HG03432 (cell line): ENCODE data around the gene HSD17B4.
"Not testable (repeated sequence)": the region's sequence is repeated elsewhere in the genome, so short reads cannot be mapped to it uniquely, and the experiment has no call there.

Experiments
- ATAC-seq: cut with Tn5 transposase; IDR thresholded peaks from one replicate; pipeline ENCODE4 v1.9.1; 2021; ENCODE audit warnings: mild to moderate bottlenecking, moderate library complexity; ENCODE audit not compliant: unreplicated experiment

HSD17B4 gene

DNA sequence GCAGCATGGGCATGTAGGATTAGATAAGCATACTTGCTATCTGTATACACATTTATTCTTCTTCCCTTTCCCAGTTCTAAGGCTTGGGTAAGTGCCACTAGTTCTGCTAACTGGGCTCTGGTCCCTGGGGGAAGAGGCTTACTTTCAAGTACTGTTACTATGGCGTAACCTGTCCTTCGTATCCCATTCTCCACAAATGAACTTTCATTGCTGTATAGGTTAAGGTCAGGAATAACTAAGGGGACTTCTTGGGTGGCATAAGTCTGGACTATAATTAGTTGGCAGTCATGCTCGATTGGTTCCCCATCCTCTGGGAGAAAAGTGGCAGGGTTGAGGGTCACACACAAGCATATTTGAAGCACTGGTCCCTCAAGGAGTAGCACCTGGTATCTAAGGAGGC, 23.7 kb upstream of the HSD17B4 start:
- ATAC-seq: not testable (repeated sequence)

DNA sequence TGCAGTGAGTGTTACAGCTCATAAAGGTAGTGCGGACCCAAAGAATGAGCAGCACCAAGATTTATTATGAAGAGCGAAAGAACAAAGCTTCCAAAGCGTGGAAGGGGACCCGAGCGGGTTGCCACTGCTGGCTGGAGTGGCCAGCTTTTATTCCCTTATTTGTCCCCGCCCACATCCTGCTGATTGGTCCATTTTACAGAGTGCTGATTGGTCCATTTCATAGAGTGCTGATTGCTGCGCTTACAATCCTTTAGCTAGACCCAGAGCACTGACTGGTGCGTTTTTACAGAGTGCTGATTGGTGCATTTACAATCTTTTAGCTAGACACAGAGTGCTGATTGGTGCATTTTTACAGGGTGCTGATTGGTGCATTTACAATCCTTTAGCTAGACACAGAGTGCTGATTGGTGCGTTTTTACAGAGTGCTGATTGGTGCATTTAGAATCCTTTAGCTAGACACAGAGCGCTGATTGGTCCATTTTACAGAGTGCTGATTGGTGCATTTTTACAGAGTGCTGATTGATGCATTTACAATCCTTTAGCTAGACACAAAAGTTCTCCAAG, 19.5 kb upstream of the HSD17B4 start:
- ATAC-seq: not testable (repeated sequence)

DNA sequence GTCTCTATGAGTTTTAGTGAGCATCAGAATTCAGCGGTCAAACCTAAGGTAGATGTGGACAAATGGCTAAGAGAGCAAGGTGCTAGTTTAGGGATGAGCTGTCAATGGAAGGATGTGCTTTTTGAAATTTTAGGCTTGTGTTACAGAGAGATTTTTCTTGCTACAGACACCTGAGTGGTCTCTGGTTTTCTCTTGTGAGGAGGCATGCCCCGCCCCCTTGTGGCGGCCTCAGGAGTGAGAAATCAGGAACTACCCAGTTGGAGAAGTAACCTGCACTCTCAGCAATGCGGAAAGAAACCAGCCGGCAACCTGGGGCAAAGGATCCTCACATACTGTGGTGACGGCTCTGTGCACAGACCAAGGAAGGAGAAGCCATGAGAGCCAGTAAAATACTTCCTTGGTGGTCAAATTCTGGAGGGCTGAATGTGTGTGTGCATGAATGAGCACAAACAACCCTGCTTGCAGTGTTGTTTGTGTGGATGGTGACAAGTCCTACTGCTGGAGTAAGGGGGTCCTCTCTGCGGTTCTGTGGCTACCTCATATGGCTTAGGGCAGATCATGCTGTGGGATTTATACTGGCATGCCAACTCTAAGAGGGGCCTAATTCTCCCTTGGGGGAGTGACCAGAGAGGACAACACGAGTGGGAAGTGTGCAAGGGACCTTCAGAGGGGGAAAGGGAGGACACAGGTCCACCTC, 16.7 kb upstream of the HSD17B4 start:
- ATAC-seq: peak; percentile 94

DNA sequence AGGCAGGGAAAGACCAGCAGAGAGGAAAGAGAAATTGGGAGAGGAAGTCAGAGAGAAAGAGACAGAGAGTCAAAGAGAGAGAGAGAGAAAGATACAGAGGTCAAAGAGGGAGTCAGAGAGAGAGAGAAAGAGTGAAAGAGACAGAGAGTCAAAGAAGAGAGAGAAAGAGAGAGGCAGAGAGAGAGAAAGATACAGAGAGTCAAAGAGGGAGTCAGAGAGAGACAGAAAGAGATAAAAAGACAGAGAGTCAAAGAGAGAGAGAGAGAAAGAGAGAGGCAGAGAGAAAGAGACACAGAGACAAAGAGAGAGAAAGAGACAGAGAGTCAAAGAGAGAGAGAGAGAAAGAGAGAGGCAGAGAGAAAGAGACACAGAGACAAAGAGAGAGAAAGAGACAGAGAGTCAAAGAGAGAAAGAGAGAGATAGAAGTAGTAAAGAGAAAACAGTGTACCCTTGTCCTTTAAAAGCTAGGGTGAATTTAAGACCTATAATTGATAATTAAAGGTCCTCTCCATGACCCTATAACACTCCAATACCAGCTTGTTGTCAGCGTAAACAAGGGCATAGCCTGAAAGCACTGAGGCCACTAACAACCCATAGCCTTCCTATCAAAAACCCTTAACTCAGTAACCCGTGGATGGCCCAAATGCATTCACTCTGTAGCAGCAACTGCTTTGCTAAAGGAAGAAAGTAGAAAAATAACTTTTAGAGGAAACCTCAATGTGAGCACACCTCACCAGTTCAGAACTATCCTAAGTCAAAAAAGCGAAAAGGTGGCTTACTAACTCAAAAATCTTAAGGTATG, 14.3 kb upstream of the HSD17B4 start:
- ATAC-seq: not testable (repeated sequence)

DNA sequence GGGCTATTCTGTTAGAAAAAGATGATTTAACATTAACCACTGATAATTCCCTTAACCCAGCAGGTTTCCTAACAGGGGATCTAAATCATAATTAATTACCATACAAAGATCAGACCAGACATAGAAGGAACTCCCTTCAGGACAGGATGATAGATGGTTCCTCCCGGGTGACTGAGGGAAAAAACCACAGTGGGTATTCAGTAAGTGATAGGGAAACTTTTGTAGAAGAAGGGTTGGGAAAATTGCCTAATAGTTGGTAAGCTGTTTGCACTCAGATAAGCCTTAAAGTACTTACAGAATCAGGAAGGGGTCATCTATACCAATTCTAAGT, 13.7 kb upstream of the HSD17B4 start:
- ATAC-seq: not testable (repeated sequence)

DNA sequence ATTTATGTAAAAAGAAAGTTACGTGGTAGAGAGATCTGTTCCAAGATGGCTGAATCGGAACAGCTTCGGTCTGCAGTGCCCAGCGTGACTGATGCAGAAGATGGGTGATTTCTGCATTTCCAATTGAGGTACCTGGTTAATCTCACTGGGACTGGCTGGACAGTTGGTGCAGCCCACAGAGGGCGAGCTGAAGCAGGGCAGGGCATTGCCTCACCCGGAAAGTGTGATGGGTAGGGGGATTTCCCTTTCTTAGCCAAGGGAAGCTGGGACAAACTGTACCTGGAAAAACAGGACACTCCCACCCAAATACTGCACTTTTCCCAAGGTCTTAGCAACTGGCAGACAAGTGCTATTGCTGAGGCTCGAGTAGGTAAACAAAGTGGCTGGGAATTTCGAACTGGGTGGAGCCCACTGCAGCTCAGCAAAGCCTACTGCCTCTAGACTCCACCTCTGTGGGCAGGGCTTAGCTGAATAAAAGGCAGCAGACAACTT, 13.1 kb upstream of the HSD17B4 start:
- no peak for ATAC-seq

DNA sequence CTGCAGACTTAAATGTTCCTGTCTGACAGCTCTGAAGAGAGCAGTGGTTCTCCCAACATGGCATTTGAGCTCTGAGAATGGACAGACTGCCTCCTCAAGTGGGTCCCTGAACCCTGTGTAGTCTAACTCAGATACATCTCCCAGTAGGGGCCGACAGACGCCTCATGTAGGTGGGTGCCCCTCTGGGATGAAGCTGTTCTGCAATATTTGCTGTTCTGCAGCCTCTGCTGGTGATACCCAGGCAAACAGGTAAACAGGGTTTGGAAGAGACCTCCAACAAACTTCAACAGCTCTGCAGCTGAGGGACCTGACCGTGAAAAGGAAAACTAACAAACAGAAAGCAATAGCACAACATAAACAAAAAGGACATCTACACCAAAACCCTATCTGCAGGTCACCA, 12.7 kb upstream of the HSD17B4 start:
- not testable (repeated sequence) for ATAC-seq

DNA sequence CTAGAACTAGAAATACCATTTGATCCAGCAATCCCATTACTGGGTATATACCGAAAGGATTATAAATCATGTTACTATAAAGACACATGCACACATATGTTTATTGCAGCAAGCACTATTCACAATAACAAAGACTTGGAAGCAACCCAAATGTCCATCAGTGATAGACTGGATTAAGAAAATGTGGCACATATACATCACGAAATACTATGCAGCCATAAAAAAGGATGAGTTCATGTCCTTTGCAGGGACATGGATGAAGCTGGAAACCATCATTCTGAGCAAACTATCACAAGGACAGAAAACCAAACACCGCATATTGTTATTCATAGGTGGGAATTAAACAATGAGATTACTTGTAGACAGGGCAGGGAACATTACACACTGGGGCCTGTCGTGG, 7.7 kb upstream of the HSD17B4 start:
- not testable (repeated sequence) for ATAC-seq

DNA sequence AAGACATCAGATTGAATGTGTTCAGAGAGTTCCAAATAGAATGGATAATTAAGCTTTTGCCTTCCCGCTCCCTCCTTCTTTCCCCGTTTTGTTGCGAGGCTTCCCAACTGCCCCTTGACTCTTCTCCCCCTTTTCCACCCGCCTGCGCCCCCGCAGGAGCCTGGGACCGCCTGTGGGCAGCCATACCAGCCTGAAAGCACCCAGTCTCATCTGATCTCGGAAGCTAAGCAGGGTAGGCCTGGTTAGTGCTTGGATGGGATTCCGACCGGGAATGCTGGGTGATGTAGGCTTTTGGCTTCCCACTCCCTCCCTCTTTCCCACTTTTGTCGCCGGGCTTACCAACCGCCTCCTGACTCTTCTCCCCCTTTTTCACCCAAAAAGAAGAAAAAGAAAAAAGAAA, 6.8 kb upstream of the HSD17B4 start:
- no peak for ATAC-seq

DNA sequence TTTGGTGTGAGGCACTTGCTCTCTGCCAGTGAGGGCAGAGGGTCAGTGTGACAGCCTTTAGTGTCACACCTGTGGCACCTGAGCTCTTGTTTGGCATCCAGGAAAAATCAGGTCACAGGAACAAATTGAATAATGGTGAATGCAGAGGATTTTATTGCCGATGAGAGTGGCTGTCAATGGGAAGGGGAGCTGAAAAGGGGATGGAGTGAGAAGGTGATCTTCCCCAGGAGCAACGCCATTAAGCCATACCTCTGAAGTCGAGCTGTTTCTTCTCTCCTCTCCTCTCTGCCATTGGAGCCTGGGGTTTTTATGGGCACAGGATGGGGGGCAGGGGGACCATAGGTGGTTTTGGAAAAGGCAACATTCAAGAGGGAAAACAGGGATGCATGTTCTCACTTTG, 2.4 kb upstream of the HSD17B4 start:
- ATAC-seq: no peak

DNA sequence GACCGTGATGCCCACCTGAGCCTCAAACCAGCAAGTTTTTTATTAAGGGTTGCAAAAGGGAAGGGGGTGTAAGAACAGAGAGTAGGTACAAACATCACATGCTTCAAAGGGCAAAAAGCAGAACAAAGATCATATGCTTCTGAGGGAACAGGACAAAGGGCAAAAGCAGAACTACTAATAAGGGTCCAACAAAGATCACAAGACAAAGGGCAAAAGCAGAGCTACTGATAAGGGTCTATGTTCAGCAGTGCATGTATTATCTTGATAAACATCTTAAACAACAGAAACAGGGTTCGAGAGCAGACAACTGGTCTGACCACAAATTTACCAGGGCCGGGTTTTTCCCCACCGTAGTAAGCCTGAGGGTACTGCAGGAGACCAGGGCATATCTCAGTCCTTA, 1.7 kb upstream of the HSD17B4 start:
- ATAC-seq: not testable (repeated sequence)

DNA sequence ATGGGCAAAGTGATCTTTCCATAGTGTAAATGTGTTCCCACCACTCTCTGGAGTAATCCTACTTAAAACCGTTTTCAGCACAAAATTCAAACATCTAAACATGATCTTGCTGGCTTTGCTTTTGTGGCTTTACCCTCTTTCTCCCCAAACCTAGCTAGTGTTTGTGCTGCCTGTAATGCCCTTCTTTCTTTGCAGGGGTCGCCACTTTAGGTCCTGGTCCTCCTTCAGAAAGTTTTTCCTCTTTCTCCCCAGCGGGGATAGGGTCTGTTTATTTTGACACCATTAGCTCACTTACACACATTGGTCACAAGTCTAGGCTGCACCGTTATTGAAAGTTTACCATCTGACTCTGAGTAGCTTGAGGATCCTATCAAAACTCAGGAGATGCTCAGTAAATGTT, 736 bp upstream of the HSD17B4 start:
- ATAC-seq: no peak

DNA sequence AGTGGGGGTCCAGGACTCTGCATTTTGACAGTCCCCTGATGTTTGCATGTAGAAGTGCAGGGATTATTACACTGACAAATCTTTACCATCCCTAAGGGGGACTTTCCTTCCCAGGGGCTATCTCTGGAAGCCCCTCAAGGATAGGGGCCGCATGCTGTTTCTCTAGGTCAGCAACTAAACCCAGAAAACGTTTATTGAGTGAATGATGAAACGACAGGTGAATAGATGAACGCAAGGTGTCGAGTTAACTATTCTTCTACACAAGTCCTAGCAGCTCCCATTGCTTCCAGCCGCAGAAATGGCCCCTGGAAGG, 281 bp upstream of the HSD17B4 start:
- ATAC-seq: no peak

DNA sequence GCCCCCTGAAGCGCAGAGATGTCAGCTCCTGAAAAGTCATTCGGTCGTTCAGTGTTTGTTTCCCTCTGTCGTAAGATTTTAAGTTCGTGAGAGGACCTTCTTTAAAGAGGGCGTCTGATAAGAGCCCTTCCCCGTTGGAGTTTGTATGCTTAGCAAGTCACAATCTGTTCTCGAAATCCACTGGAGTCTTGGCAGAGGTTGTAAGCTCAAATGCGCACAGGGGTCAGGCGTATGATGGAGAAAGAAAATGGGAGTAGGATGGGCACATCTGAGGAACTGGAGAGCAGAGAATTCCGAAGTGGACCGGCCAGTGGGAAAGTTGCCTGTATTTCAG, 710 bp downstream of the HSD17B4 start:
- peak; percentile 2 for ATAC-seq

DNA sequence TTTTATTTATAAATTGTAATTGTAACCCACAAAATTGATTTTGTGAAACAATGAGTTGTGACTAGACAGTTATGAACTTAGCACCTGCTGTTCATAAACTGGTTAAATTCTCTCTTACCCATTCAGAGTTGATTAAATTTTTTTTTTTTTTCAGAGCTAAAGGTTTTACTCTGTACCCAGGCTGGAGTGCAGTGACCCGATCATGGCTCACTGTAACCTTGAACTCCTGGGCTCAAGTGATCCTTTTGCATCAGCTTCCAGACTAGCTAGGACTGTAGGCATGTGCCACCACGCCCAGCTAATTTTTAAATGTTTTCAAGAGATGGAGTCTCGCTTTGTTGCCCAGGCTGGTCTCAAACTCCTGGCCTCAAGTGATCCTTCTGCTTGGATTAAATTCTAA, 1.9 kb downstream of the HSD17B4 start:
- ATAC-seq: no peak

DNA sequence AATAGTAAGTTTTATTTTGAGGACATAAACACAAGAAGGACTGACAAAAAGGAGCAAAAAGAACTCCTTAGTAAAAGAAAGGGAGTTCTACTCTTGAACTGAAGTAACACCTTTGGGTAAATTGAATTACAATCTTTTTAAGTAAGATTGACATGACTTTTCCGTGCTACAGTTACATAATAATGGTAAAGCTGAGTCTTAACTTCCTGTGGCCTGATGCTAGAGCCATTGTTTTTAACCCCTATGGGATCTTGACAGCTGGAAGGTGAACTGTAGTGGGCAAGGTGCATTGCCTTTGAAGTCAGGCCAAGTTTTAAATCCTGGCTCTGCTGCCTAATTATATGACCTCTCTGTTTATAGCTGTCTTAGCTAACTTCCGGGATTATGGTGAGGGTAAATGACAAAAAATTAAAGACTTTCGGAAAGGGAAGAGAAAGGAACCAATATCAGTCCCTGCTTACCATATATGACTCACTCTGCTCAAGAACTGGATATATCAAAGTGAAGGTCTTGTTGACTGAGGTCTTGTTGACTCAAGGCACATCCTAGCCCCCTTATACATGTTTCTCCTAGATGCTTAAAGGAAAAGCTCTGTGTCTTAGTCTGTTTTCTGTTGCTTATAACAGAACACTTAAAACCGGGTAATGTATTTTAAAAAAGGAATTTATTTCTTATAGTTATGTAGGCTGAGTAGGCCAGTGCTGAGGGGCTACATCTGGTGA, 6.8 kb downstream of the HSD17B4 start:
- no peak for ATAC-seq

DNA sequence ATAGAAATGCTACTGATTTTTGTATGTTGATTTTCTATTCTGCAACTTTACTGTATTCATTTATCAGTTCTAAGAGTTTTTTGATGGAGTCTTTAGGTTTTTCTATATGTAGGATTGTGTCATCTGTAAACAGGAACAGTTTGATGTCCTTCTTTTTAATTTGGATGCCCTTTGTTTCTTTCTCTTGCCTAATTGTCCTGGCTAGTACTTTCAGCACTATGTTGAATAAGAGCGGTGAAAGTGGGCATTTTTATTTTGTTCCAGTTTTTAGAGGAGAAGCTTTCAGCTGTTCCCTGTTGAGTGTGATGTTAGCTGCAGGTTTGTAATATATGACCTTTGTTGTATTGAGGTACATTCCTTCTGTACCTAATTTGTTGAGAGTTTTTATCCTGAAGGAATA, 13.3 kb downstream of the HSD17B4 start:
- no peak for ATAC-seq

DNA sequence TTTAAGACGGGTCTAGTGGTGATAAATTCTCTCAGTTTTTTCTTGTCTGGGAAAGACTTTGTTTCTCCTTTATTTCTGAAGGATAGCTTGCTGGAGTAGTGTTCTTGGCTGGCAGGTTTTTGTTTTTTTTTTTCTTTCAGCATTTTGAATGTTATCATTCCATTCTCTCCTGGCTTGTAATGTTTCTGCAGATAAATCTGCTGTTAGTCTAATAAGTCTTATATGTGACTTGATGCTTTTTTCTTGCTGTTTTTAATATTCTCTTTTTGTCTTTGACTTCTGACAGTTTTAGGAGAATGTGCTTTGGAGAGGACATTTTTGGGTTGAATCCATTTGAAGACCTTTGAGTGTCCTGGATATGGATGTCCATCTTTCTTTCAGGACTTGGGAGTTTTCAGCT, 16.0 kb downstream of the HSD17B4 start:
- no peak for ATAC-seq

DNA sequence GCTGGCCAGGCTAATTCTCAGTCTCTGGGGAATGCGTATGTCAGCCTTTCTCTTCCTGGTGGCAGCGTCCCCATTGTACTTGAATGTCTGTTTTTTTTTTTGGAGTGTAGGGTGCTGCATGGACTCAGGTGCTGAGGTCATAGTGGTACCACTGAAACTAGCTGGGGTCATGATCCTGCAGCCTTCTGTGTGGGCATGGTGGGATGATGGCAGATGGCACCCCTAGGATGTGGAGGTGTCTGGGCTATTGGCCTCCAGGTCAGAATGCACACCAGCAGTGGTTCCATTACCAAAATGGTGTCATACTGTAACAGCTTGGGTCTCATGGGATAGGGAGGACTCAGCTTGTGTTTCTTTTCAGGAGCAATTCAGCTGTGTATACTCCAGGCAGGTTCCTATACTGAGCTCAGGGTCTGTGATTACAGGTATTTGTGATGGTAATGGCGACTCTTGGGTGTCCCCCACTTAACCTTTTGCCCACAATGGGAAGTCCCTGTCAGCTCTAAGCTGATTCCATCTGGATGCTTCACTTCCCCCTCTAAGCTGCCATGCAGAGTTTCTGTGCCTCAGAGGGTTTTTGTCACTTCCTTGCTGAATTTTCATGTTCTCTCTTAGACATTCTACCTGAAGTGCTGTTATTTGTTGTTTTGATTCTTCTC, 17.9 kb downstream of the HSD17B4 start:
- ATAC-seq: peak; percentile 80

DNA sequence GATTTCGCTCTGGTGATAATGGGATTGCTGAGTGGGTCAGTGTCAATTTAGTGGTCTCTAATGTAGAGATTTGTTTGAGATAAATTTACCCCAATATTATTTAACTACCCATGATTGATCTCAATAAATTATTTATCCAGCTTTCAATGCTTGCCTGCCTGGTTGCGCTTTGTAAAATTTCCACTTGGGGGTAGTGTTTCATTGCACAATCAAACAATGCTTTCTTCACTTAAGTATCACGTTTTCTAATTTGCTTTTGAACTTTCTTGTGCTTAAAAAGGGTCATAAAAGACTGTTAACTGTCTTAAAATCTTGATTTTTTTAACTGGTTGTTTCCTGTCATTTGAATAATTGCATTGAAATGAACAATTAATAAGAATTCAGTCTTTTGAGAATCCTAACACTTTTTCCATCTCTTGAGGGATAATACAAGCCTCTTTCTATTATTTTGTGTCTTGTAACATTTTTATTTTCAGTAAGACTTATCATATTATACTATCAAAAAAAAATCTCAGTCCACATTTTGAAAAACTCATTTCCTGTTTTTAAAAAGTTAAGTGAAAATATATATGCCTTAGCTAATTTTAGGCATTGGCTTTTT, 18.7 kb downstream of the HSD17B4 start:
- ATAC-seq: peak; percentile 62

DNA sequence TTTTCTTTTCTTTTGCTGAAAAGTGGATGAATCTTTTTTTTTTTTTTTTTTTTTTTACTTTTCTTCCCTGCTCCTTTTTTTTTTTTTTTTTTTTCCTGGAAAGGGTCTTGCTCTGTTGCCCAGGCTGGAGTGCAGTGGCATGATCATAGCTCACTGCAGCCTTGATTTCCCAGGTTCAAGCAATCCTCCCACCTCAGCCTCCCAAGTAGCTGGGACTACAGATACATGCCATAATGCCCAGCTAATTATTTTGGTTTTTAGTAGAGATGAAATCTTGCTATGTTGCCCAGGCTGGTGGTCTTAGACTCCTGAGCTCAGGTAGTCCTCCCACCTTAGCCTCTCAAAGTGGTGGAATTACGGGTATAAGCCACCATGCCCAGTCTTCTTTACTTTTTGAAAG, 20.9 kb downstream of the HSD17B4 start:
- no peak for ATAC-seq
